ENCODE results near the gene C16orf90.

The C16orf90 gene

DNA sequence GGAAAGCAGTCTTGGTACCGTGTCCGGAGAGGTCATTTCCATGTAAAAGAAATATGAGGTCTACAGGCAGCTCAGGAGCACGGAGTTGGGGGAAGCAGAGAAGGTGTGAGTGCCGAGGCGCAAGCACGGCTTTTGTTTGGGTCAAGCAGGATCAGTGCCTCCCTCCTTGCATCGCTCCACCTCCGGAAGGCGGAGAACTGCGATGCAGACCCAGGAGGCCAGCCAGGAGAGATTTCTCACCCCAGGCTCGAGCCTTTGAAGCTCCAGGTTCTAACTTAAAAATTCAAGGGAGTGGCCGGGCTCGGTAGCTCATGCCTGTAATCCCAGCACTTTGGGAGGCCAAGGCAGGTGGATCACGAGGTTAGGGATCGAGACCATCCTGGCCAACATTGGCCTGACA lies 26.8 kb downstream of the C16orf90 start:
- TF ChIP-seq, protein P1, sequence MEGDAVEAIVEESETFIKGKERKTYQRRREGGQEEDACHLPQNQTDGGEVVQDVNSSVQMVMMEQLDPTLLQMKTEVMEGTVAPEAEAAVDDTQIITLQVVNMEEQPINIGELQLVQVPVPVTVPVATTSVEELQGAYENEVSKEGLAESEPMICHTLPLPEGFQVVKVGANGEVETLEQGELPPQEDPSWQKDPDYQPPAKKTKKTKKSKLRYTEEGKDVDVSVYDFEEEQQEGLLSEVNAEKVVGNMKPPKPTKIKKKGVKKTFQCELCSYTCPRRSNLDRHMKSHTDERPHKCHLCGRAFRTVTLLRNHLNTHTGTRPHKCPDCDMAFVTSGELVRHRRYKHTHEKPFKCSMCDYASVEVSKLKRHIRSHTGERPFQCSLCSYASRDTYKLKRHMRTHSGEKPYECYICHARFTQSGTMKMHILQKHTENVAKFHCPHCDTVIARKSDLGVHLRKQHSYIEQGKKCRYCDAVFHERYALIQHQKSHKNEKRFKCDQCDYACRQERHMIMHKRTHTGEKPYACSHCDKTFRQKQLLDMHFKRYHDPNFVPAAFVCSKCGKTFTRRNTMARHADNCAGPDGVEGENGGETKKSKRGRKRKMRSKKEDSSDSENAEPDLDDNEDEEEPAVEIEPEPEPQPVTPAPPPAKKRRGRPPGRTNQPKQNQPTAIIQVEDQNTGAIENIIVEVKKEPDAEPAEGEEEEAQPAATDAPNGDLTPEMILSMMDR (IDR thresholded peaks at IDR 0.05) = no peak
- no peak for TF ChIP-seq ZFX (IDR thresholded peaks at IDR 0.05; ENCODE audit: borderline replicate concordance)

DNA sequence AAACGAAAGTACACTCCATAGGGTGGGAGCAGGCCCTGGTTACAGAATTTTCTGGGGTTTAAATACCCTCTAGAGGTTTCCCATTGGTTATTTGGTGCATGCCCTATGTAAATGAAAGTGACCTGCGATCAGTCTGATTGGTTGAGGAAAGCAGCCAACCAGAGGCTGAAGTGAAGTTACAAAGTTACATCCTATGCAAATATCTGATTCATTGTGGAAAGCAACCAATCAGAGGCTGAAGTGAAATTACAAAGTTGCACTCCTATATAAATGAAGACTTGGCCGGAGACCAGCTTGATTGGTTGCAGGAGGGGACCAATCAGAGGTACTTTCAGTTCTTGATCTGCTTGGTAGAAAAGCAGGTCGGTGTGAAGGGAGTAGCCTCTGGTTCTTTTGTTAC lies 27.4 kb downstream of the C16orf90 start:
- no peak for TF ChIP-seq ZFX (IDR thresholded peaks at IDR 0.05; ENCODE audit: borderline replicate concordance)
- TF ChIP-seq, protein P1 (IDR thresholded peaks at IDR 0.05) = no peak
- H3K27ac ChIP-seq = peak overlapping the region; percentile 54

More for the DNA sequence above, 26.8 kb downstream of the C16orf90 start:
- H3K27ac ChIP-seq = peak overlapping the region; percentile 54

DNA sequence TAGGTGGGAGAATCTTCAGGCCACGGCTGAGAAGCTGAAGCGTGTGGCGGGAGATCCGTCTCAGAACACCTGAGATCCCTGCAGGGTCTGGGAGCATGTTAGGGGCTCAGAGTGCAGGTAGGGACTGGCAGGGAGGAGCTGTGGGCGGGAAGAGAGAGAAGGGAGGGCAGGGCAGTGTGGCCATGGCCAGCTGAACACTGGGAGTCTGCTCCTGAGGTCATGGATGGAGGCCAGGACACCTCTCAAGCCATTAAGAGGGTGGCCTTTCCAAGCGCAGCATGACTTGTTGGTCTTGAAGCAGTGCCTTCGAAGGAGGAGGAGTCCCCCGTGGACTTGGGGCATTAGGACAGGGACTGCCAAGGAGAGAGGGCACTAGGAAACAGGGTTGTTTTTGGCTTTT lies 28.1 kb downstream of the C16orf90 start:
- peak overlapping the region; percentile 54; the same call in 1 of the 2 replicates for H3K27ac ChIP-seq
- TF ChIP-seq ZFX (IDR thresholded peaks at IDR 0.05; ENCODE audit: borderline replicate concordance) = no peak
- TF ChIP-seq, protein P1 (IDR thresholded peaks at IDR 0.05) = no peak

DNA sequence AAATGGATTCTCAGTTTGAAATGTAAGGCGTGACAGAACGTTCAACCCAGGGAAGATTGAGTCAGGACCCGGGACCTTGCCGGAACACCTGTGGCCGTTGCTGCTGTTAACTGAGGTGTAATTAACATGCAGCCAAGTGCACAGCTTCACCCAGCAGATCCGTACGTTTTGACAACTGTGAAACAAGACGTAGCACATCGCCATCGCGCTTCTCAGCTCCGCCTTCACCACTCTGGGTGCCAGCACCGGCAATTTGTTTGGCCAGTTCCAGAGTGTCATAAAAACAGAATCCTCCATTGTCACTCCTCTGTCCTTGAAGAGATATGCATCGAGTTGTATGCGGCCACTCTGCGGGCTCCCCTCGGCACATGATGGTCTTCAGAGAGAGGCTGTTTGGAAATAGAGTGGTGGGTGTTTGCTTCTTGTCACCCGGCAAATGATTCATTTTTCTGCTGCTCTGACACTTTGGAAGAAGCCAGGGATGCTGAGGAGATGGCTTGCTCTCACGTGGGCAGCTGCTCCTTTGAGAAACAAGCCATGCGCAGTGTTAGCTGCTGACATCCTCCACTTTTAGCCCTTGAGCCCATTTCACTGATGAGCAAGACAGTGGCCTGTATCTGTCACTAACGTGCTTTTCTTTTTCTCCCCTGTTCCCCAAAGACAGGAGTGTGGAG lies 29.2 kb downstream of the C16orf90 start:
- no peak overlapping the region for H3K27ac ChIP-seq
- no peak for TF ChIP-seq ZFX (IDR thresholded peaks at IDR 0.05; ENCODE audit: borderline replicate concordance)
- TF ChIP-seq, protein P1 (IDR thresholded peaks at IDR 0.05) = no peak

DNA sequence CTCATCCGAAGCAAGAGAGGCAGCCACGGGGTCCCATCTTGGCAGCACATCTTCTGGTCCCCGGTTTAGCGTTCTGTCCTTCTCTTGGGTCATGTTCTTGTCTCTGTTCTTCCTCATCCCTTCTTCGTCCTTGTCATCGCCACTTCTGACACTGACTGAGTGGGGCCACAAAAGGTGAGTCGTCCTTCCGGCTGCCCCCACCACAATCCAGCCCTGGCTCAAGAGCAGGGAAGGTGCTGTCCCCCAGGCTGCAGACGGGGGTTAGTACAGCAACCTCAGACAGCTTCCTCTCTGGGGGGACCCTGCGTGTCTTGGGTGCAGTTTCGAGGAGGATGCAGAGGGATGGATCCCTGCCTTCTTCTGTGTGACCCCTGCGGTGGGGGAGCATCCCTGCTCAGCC lies 30.0 kb downstream of the C16orf90 start:
- no peak for TF ChIP-seq ZFX (IDR thresholded peaks at IDR 0.05; ENCODE audit: borderline replicate concordance)
- TF ChIP-seq, protein P1 (IDR thresholded peaks at IDR 0.05) = no peak
- no peak overlapping the region for H3K27ac ChIP-seq

DNA sequence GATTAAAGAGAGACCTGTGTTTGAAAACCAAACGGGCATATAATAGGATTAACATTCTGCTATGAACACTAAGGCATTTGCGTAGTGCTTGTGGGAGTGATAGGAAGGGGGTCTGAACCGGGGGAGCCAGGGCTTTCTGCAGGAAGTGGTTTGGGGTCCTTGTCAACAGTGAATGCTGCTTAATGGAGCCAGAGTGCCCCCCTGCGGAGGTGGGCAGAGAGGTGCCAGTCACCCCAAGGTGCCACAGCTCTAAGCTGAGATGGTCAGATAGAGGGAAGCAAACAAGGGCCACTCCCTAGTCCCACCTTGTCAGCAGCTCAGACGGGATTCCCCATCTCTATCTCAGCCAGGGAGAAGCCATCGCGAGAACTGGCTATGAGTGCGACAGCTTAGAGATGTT lies 34.1 kb downstream of the C16orf90 start:
- TF ChIP-seq, protein P1 (IDR thresholded peaks at IDR 0.05) = no peak
- TF ChIP-seq ZFX (IDR thresholded peaks at IDR 0.05; ENCODE audit: borderline replicate concordance) = no peak
- H3K27ac ChIP-seq = 0 out of 2 replicates have a peak overlapping the region, but pooled peaks have one; percentile 98

DNA sequence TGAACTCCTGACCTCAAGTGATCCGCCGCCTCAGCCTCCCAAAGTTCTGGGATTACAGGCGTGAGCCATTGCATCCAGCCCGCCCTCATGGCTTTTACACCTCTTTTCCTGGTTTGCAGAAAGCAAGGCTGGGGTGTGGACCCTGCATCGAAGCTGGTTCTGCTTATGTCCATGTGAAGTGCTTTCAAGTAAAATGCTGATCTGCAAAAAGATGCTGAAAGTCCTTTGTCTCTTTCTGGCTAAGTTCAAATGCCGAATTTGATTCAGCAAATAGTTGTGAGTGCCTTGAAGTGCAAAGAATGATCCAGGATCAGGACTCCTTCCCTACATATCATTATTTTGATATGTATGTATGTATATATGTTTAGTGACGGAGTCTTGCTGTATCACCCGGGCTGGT lies 34.7 kb downstream of the C16orf90 start:
- peak overlapping the region; percentile 98 for H3K27ac ChIP-seq
- no peak for TF ChIP-seq ZFX (IDR thresholded peaks at IDR 0.05; ENCODE audit: borderline replicate concordance)
- TF ChIP-seq, protein P1 (IDR thresholded peaks at IDR 0.05) = no peak

Measured in 22Rv1 (cell line).